Myocyte (in vitro differentiated cells): ENCODE measurements around the gene PHAF1. TPM values are rescaled to one million over a fixed set of nuclear protein-coding genes. Genes with fewer than 3 reads are reported as not detected.

Experiments
- DNase-seq: peaks from one replicate; pipeline ENCODE4 v3.0.0-alpha.2; 2012; ENCODE audit warnings: low read depth
- total RNA-seq: library from RNA; depleted of rRNA; stranded (reverse); fragments of >200 nt; gene quantifications from 2 replicates; pipeline ENCODE4 v1.2.3, GENCODE V29; 2014

Gene PHAF1
- total RNA-seq, 1 donor from 2014 or later, result 30.7 TPM

GRCh38 chr16:67177743-67178699 lies 68.3 kb downstream of the PHAF1 start:
- DNase-seq, result no peak

DNA sequence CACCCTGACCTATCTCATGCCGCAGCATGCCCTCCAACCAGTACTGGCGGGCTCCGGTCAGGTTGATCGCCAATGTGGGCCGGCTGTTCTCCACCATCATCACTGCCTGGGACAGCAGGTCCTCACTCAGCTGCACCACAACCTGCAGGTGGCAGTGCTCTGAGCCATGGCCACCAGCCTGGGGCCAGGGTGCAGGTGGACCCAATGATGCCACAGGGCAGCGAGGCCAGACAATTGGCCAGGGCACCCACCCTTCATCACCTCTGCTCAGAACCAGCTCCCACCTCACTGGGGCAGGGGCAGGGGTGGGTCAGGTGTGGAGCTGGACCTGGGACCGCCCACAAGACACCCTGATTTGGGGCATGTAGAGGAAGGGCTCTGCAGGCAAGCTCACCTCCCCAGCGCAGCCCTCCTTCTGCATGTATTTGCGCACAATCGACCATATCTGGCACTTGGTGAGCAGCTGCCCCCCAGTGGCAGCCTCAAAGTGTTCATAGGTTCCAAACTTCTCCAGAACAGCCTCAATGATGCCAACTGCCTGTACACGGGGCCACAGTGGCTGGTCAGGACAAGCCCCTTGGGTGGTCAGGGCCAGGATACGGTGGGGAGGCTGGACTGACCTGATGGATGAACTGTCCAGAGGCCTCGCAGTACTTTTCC lies 69.8 kb downstream of the PHAF1 start:
- DNase-seq, result no peak

DNA sequence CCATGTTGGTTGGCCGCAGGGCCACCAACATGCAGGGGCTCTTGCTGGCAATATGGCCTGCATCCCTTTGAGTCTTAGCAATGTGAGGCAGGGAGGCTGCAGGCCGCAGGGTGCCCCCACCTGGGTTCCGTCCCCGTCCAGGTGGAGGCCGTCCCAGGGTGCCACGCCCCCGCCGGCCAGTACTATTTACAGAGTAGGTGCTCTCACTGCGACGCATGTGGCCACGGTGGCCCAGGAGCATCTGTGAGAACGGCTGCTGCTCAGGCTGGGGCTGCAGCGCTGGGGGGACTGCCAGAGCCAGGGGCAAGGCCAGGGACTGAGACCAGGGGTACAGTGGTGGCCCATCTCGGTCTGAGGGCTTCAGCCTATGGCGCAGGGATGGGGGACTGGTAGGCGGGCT lies 70.4 kb downstream of the PHAF1 start:
- no peak for DNase-seq

GRCh38 chr16:67181346-67181745 lies 71.6 kb downstream of the PHAF1 start:
- peak; percentile 68 for DNase-seq

DNA sequence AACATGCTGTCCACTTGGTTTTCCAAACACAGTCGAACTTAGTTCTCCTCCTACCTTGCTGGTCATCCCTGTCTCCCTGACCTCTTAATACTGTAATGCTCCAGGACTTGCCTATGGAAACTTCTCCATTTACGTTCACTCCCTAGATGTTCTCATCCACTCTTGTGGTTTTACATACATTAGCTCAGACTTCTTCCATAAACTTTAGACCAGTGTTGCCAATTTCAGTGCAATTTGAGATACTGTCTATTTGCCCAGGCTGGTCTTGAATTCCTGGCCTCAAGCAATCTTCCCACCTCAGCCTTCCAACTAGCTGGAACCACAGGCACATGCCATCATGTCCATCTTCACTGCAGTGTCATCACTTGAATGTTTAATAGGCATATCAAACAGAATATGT lies 72.5 kb downstream of the PHAF1 start:
- no peak for DNase-seq

GRCh38 chr16:67183284-67183626 lies 73.5 kb downstream of the PHAF1 start:
- DNase-seq, result no peak

DNA sequence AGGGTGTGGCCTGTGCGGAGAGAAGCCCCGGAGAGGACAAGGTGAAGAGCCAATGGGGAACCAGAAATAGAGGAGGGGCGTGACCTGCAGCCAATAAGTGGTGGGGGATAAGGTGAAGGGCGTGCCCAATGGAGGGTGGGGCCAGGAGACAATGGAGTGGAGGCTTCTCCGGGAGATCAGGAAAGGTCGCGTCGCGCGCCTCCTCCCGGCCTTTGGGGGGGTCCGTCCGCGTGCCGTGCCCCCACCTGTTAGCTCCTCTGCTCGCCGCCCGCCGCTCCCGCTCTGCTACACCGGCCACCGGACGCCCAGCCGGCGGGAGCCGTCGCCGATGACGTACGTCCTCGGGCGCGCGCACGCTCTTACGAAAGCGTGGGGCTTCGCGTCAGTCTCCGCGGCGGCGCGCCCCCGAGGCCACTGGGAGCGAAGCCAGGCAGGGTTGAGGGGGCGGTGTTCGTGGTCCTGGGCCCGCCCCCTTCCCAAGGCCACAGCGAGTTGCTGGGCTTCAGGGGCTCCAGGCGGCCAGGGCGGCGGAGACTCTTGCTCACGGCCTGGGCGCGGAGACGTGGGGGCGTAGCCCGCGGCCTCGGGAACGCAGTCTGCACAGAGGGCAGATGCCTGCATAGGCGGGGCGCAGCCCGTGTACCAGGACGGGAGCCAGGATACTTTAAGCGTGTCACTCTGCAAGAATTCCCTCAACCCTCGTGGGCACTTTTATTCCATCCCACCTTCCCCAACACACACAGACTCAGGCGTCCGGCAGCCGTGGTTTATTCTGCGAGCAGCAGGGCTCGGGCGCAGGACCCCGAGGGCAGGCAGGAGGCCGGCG lies 74.1 kb downstream of the PHAF1 start, which contains the start of gene MATCAP1:
Gene MATCAP1, minus strand, starts transcription at position 337 of the 826 bp plus-strand sequence. CDS start 3,353 bp downstream, outside the sequence.
- DNase-seq, result peak; percentile 98

DNA sequence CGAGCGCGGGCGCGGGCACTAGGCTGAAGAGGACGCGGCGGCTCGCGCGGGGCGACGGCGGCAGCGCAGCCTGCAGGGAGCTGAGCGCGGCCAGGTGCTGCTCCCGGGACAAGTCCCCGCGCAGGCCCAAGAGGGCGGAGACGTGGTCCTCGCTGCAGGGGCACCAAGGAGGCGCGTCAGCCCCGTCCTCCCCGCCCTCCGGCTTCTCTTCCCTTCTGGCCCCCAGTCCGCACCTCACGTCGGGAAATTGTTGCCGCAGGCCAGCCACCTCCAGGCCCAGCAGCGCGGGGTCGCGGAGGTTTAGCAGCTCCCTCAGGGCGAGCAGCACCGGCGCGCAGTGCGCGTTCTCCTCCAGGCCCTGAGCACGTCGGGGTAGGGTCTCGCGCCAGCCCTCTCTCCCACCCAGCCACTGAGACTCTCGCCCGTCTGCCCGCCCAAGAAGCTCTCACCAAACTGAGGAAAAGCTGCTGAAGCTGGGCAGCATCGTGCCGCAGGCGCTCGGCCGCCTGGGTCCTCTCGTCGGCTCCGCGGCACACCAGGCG lies 74.8 kb downstream of the PHAF1 start:
- no peak for DNase-seq

GRCh38 chr16:67184995-67185650 lies 75.4 kb downstream of the PHAF1 start:
- peak; percentile 95 for DNase-seq

GRCh38 chr16:67185651-67186134 lies 76.0 kb downstream of the PHAF1 start:
- DNase-seq, result no peak

- peak; percentile 87 for DNase-seq
Observed at GRCh38 chr16:67186550-67186950, 76.8 kb downstream of the PHAF1 start.

DNA sequence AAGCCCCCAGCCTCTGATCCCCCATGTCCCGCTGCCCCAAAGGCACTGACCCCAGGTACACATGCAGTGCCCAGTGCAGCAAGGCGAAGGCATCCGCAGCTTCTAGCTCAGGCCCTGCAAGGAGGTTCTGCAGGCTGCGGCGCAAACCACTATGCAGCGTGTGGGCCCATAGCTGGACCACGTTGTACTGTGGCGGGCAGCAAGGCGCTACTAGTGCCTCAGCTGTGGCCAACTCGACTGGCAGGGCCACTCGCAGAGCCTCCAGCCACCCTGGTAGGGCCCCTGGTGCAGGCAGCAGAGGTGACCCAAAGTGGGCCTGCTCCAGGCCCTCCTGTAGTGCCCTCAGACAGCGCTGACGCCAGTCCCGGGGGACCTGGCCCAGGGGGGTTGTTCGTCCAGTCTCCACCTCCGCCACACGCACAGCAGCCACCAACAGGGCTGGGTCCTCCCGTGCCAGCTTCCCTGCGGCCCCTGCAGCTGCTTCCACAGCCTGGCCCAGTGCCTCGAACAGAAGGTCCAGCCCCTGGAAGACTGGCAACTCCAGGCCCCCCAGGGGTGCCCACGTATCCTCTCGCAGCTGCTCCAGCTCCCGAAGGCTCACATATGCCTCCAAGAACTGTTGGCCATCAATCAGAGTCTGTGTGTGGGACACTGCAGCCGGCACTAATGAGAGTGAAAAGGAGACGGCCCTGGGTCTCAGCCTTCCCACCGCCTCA lies 77.6 kb downstream of the PHAF1 start:
- peak; percentile 96 for DNase-seq

DNA sequence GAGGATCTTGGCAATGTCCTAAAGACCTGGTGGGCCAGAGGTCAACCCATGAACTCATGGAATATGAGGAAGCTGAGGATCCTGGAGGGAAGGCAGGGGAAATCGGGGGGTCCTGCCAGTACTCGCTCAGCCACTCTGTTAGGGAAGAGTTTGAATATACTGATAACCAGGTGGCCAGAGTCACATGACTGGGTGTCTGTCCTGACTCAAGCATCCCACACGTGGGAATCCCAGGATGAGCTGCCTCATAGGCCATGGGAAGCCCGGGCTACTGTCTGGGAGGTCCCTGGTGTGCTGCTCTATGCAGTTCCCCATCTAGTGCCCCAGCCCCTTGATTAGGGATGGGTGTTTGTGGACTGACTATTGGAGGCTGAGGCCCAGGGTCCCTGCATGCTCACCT lies 78.6 kb downstream of the PHAF1 start:
- DNase-seq, result no peak

DNA sequence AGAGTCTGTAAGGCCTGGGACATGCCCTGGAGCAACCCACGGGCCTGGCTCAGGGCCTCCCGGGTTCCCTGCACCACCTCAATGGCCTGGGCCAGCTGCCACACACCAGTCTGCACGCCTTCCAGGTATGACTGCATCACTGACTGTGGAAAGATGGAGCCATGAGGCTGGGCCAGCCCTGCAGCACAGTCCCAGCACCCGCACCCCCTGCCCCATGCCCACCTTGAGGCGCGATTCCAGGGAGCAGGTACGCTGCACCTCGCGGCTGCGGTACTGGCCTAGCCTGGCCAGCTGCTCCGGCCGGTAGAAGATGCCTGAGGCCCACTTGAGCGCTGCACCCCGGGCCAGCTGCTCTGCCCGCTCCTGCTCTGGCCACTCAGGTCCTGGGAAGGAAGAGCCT lies 79.1 kb downstream of the PHAF1 start:
- no peak for DNase-seq

- DNase-seq, result no peak
Observed at GRCh38 chr16:67190041-67190440, 80.3 kb downstream of the PHAF1 start, which contains the start of gene EXOC3L1. TSS of gene EXOC3L1 (minus strand) at chr16:67190136. CDS start at chr16:67189676, 460 bp downstream.

GRCh38 chr16:67190448-67191399 lies 81.0 kb downstream of the PHAF1 start:
- DNase-seq, result no peak

DNA sequence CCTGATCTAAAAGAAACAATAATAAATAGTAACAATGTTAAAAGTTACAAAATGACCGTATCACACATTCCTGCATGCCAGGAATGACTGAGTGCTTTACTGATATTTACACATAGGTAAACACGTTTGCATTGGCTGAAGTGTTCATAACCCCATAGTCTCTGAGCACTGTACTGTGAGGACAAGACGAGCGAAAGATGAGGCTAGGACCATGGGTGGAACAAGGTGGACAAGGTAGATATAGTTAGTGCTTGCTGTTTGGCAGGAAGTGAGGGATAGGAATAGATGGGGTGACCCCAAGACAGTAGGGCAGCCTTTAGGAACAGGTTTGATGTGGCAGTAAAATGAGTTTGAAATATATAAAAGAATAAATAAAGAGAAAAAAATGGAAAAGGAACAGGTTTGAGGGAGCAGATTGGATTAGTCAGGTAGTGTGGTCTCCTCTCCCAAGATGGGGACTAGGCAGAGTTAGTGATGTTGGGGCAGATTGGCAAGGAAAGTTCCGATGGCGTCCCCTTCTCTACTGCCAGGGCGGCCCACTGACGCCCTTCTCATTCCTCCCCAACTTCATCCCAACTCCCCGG lies 81.8 kb downstream of the PHAF1 start:
- no peak for DNase-seq

DNA sequence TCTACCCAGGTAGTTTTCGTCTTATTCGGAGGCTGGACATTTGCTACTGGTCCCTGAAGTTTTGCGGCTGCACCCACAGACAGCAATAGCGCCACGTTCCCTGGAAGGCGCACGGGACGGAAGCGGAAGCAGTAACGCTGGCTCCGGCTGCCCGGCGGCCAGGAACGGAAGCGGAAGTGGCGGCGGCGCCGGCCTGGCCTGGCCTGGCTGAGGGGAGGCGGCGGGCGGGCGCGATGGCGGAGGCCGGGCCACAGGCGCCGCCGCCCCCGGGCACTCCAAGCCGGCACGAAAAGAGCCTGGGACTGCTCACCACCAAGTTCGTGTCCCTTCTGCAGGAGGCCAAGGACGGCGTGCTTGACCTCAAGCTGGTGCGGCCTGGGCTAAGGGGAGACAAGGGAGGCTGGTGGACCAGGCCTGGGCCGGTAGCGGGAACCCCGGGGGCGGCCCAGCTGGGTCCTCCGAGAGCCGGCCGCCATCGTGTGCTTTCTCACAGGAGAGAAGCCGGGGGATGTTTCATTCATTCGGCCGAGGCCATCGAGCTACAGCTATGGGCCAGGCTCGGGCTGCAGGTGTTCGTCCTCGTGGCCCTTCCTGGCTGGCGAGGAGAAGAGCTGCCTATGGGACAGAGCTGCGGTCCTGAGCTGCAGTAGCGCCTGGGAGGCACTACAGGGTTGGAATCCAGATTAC lies 82.4 kb downstream of the PHAF1 start, which contains the start of gene E2F4:
Gene E2F4, plus strand, starts transcription at position 161 of the 687 bp plus-strand sequence. Its CDS starts 73 bp downstream, at position 234.
- DNase-seq, result peak; percentile 91
